ENCODE data around the gene SLC16A2.

GRCh38 chrX:74578137-74578536 is 156.8 kb downstream of the SLC16A2 start:
- TF ChIP-seq CTCF (IDR thresholded peaks at IDR 0.05; ENCODE audit: low read depth, low read length) = no peak
- no peak for TF ChIP-seq POLR2A (IDR thresholded peaks at IDR 0.05; ENCODE audit: extremely low read depth, insufficient read length)
- TF ChIP-seq, protein P1, sequence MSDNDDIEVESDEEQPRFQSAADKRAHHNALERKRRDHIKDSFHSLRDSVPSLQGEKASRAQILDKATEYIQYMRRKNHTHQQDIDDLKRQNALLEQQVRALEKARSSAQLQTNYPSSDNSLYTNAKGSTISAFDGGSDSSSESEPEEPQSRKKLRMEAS (IDR thresholded peaks at IDR 0.05; ENCODE audit: low read depth, low read length) = no peak
- no peak for TF ChIP-seq MYC (IDR thresholded peaks at IDR 0.05; ENCODE audit: low read depth, low read length)
